ENCODE measurements around the gene KRT85. TPM values are rescaled to one million over a fixed set of nuclear protein-coding genes. Genes with fewer than 3 reads are reported as not detected.

The KRT85 gene
- polyA plus RNA-seq, 1 donor (not counting 4 experiments of a cell fraction or from before 2014, with no cell fraction given), result not detected

DNA sequence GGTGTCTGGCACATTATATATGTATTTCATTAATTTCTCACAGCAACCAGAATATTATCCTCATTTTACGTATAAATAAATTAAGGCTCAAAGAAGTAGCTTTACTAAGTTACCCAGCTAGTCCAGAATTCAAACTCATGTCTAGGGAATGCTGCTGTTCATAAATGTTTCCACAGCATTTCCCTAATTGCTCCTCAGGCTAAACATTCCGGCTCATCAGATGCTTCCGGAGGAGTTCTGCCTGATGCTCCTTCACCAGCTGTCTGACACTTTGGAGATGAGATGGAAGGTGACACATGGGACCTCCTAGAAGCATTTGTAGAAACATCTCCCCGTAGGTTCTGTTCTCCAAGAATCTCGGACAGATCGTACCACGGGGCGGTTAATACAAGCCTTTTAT lies 12.1 kb downstream of the KRT85 start:
- H4K20me1 ChIP-seq (ENCODE audit: control insufficient read depth, extremely low read depth, insufficient read depth, low read length), result no peaks in the 10 kb centered on the region
- H3K27ac ChIP-seq (ENCODE audit: control insufficient read depth, insufficient read depth, low read length), result no peak overlapping the region
- H3K4me3 ChIP-seq (ENCODE audit: control insufficient read depth in 2 of 3, extremely low read depth in 1 of 3, insufficient read depth in 2 of 3, low read depth in 1 of 3, low read length in 3 of 3), result no peak overlapping the region
- H3K9ac ChIP-seq (ENCODE audit: control insufficient read depth, extremely low read depth, insufficient read depth, low read length), result no peak overlapping the region
- H2AFZ ChIP-seq (ENCODE audit: control insufficient read depth, low read length), result no peak overlapping the region
- FAIRE-seq (no peak), DNase-seq (ENCODE audit: low read depth, low spot score) (no peak)
- H3K4me1 ChIP-seq (ENCODE audit: control insufficient read depth, extremely low read depth, insufficient read depth, low read length), result no peaks in the 10 kb centered on the region
- no peak for TF ChIP-seq EZH2 (IDR thresholded peaks at IDR 0.05; ENCODE audit: low read length)
- no peak for TF ChIP-seq CTCF (optimal IDR thresholded peaks at IDR 0.05 in 1 of 3, IDR thresholded peaks at IDR 0.05 in 1 of 3, conservative IDR thresholded peaks at IDR 0.05 in 1 of 3; ENCODE audit: extremely low read depth in 1 of 3, insufficient read depth in 2 of 3, low read length in 3 of 3)
- H3K9me1 ChIP-seq (ENCODE audit: control insufficient read depth, extremely low read depth, insufficient read depth, low read length), result no peaks in the 10 kb centered on the region
- dilution Hi-C loops (cut with MboI; ENCODE audit: extremely low pct_ligation_motif_present, low sequenced_read_pairs), result no loop called here
- peaks cover 3% of the 10 kb centered on the region for H3K27me3 ChIP-seq (ENCODE audit: control insufficient read depth, extremely low read depth, insufficient read depth, low read length)
- no peaks in the 10 kb centered on the region for H3K36me3 ChIP-seq (ENCODE audit: control insufficient read depth in 2 of 2, extremely low read depth in 1 of 2, insufficient read depth in 2 of 2, low read length in 2 of 2)
- H3K9me3 ChIP-seq (ENCODE audit: control insufficient read depth, low read depth, low read length), result no peaks in the 10 kb centered on the region
- H3K79me2 ChIP-seq (ENCODE audit: control insufficient read depth, insufficient read depth, low read length), result no peaks in the 10 kb centered on the region
- no peak overlapping the region for H3K4me2 ChIP-seq (ENCODE audit: control insufficient read depth, extremely low read depth, insufficient read depth, low read depth, low read length)

DNA sequence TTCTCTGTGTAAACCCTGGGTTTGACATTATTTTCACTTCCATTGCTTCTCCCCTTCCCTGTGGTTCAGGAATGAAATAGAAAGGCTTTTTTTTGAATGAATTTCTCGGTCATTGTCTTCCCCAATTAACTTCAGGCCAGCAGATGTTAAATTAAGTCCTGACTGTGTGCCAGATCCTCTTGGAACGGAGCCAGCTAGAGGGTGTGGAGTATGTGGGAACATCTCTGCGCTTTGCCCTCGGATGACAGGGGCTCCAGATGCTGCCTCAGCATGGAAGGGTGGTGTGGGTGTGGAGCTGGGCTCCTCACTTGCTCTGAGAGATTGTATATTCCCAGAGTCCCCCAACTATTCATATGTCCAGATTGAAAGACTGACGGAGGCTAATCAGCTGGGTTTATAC lies 13.1 kb downstream of the KRT85 start:
- dilution Hi-C loops (cut with MboI; ENCODE audit: extremely low pct_ligation_motif_present, low sequenced_read_pairs), result no loop called here
- FAIRE-seq, result no peak
- no peak overlapping the region for H2AFZ ChIP-seq (ENCODE audit: control insufficient read depth, low read length)

More for the DNA sequence above, 13.1 kb downstream of the KRT85 start:
- H3K4me2 ChIP-seq (ENCODE audit: control insufficient read depth, extremely low read depth, insufficient read depth, low read depth, low read length), result no peak overlapping the region
- H3K4me1 ChIP-seq (ENCODE audit: control insufficient read depth, extremely low read depth, insufficient read depth, low read length), result peaks cover 8% of the 10 kb centered on the region
- H3K4me3 ChIP-seq (ENCODE audit: control insufficient read depth in 2 of 3, extremely low read depth in 1 of 3, insufficient read depth in 2 of 3, low read depth in 1 of 3, low read length in 3 of 3), result no peak overlapping the region
- no peaks in the 10 kb centered on the region for H3K36me3 ChIP-seq (ENCODE audit: control insufficient read depth in 2 of 2, extremely low read depth in 1 of 2, insufficient read depth in 2 of 2, low read length in 2 of 2)
- no peak overlapping the region for H3K9ac ChIP-seq (ENCODE audit: control insufficient read depth, extremely low read depth, insufficient read depth, low read length)
- no peaks in the 10 kb centered on the region for H3K9me3 ChIP-seq (ENCODE audit: control insufficient read depth, low read depth, low read length)
- DNase-seq (ENCODE audit: low read depth, low spot score), result no peak
- no peaks in the 10 kb centered on the region for H4K20me1 ChIP-seq (ENCODE audit: control insufficient read depth, extremely low read depth, insufficient read depth, low read length)
- no peak for TF ChIP-seq CTCF (optimal IDR thresholded peaks at IDR 0.05 in 1 of 3, IDR thresholded peaks at IDR 0.05 in 1 of 3, conservative IDR thresholded peaks at IDR 0.05 in 1 of 3; ENCODE audit: extremely low read depth in 1 of 3, insufficient read depth in 2 of 3, low read length in 3 of 3)
- H3K27me3 ChIP-seq (ENCODE audit: control insufficient read depth, extremely low read depth, insufficient read depth, low read length), result no peaks in the 10 kb centered on the region
- no peaks in the 10 kb centered on the region for H3K9me1 ChIP-seq (ENCODE audit: control insufficient read depth, extremely low read depth, insufficient read depth, low read length)
- no peak overlapping the region for H3K27ac ChIP-seq (ENCODE audit: control insufficient read depth, insufficient read depth, low read length)
- no peaks in the 10 kb centered on the region for H3K79me2 ChIP-seq (ENCODE audit: control insufficient read depth, insufficient read depth, low read length)

Data from keratinocyte (primary cell).